ENCODE data around the gene HOOK2.

HOOK2 gene

DNA sequence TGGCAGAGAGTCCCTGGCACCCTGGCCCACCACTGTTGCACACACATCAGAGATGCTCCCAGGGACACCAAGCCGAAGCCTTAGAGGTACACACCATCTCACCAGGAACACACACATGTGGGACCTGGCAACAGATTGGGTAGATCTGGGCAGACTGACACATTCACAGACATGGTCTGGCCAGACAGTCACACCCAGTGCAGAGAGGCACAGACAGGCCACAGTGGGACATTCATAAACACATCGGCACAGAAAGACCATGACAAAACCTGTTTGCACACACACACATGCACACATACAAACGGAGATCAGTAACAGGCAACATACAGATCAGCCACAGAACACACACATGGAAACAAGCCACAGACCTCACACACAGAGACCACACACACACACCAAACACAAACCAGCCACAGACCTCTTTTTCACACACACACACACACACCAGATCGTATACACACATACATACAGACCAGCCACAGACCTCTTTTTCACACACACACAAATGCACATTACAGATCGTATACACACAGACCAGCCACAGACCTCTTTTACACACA is 9.6 kb upstream of the HOOK2 start:
- no peak for DNase-seq
- in situ Hi-C loops (cut with HindIII; ENCODE audit: low pct_ligation_motif_present, low pct_unique_long_range_greater_than_20kb, low sequenced_read_pairs) = no loop called here

DNA sequence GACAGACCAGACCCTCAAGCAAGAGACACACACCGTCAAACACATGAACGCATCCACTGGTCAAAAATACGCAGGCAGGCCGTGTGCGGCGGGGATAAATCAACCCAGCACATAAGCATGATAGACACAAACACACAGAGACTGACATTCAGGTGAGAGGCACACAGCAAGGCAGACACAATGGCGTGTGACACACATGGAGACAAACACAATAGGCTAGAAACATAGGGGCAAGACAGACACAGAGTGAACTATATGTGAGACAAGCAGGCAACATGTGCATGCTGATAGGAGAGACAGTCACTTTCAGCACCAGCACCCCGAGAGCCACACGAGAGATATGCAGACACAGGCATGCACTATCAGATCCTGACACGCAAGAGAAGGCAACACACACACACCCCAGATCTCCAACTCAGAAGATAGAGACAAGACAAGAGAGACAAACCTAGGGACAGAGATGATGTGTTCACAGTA is 9.1 kb upstream of the HOOK2 start:
- DNase-seq = no peak
- in situ Hi-C loops (cut with HindIII; ENCODE audit: low pct_ligation_motif_present, low pct_unique_long_range_greater_than_20kb, low sequenced_read_pairs) = no loop called here

DNA sequence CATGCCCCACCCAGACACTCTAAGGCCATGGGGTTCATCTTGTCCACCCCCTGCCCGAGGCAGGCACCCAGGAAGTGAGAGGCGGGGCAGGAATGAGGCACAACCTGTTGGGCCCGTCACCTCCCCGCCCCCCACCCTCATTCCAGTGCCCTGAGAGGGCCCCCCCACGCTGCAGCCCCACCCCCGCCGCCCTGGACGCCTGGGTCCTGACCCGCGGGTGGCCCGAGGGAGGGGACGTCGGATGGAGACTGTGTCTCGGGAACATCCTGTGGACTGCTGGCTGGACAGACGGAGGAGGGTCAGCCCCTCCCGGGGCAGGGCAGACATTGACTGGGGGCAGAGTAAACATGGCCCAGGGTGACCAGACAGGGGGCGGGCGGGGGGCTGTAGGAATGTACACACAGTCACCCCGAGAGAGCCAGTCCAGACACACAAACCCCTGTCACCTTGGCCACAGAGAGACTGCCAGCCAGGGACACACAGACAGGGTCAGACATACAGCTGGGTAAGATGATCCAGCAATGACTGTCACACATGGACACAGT is 8.6 kb upstream of the HOOK2 start:
- in situ Hi-C loops (cut with HindIII; ENCODE audit: low pct_ligation_motif_present, low pct_unique_long_range_greater_than_20kb, low sequenced_read_pairs) = no loop called here
- DNase-seq = no peak

- in situ Hi-C loops (cut with HindIII; ENCODE audit: low pct_ligation_motif_present, low pct_unique_long_range_greater_than_20kb, low sequenced_read_pairs) = no loop called here
- no peak for DNase-seq
Measured at GRCh38 chr19:12783291-12783848, 8.0 kb upstream of the HOOK2 start.

- DNase-seq = peak; percentile 52
- in situ Hi-C loops (cut with HindIII; ENCODE audit: low pct_ligation_motif_present, low pct_unique_long_range_greater_than_20kb, low sequenced_read_pairs) = no loop called here
Measured at GRCh38 chr19:12782424-12783290, 7.3 kb upstream of the HOOK2 start.

- no peak for DNase-seq
- in situ Hi-C loops (cut with HindIII; ENCODE audit: low pct_ligation_motif_present, low pct_unique_long_range_greater_than_20kb, low sequenced_read_pairs) = no loop called here
Measured at GRCh38 chr19:12782174-12782423, 6.7 kb upstream of the HOOK2 start.

DNA sequence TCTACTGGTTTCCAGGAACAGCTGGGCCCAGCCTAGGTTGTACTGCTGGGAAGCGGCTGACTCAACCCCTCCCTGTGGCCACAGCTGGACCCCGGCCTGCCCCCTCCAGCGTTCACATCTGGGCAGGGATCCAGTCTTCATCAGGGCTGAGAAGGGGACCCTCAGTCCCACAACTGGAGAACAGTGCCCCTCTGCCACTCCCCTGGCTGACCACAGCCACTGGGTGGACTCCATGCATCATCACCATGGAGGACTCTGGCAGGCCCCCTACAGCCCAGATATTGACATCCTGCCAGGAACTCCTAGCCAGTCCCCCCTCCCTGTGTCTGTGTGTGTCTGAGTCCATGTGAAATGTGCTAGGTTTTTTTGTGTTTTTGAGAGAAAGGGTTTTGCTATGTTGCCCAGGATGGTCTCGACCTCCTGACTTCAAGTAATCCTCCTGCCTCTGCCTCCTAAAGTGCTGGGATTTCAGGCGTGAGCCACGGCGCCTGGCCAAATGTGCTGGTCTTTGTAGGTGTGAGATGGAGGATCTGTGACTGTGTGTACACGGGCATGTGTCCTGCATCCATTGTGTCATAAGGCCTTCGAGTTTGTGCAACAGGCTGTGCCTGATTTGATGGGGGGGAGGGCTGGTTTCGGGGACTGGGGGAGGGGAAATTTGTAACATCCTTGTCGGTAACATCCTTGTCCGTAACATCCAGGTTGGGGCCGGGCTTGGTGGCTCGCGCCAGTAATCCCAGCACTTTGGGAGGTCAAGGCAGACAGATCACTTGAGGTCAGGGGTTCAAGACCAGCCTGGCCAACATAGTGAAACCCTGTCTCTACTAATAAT is 4.0 kb upstream of the HOOK2 start:
- DNase-seq = no peak

GRCh38 chr19:12778905-12779161 is 3.5 kb upstream of the HOOK2 start:
- in situ Hi-C loops (cut with HindIII; ENCODE audit: low pct_ligation_motif_present, low pct_unique_long_range_greater_than_20kb, low sequenced_read_pairs) = no loop called here
- DNase-seq = no peak

More for the DNA sequence above, 4.0 kb upstream of the HOOK2 start:
- in situ Hi-C loops (cut with HindIII; ENCODE audit: low pct_ligation_motif_present, low pct_unique_long_range_greater_than_20kb, low sequenced_read_pairs) = no loop called here

- in situ Hi-C loops (cut with HindIII; ENCODE audit: low pct_ligation_motif_present, low pct_unique_long_range_greater_than_20kb, low sequenced_read_pairs) = no loop called here
- DNase-seq = peak; percentile 57
Measured at GRCh38 chr19:12778017-12778904, 2.9 kb upstream of the HOOK2 start.

DNA sequence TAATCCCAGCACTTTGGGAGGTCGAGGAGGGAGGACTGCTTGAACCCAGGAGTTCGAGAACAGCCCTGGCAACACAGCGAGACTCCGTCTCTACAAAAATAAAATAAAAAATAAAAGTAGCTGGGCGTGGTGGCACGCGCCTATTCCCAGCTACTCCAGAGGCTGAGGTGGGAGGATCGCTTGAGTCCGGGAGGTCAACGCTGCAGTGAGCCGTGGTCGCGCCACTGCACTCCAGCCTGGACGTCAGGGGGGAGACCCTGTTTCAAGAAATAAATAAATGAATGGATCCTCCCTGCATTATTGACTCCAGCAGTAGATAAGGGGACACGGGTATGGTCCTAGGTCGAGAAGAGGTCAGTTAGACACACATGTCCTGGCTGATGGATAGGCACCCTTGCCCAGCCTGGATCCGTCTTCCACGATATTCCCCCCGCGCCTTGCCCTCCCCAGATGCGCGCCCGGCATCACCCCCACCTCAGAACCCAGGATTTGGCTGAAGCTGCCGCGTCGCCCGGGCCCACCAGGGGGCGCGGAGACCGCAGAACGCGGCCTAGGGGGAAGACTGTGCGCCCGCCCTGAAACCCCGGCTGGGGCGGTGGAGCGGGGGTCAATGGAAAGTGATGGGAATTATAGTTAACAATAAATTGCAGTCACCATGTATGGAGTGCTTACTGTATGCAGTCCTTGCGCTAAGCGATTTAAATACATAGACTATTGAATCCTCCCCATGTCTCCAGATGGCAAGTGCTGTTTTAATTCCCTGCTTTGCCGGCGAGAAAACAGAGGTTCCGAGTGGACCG is 2.1 kb upstream of the HOOK2 start:
- in situ Hi-C loops (cut with HindIII; ENCODE audit: low pct_ligation_motif_present, low pct_unique_long_range_greater_than_20kb, low sequenced_read_pairs) = no loop called here
- peak; percentile 71 for DNase-seq

GRCh38 chr19:12773571-12773970 is 1.8 kb downstream of the HOOK2 start:
- DNase-seq = peak; percentile 54
- in situ Hi-C loops (cut with HindIII; ENCODE audit: low pct_ligation_motif_present, low pct_unique_long_range_greater_than_20kb, low sequenced_read_pairs) = no loop called here

DNA sequence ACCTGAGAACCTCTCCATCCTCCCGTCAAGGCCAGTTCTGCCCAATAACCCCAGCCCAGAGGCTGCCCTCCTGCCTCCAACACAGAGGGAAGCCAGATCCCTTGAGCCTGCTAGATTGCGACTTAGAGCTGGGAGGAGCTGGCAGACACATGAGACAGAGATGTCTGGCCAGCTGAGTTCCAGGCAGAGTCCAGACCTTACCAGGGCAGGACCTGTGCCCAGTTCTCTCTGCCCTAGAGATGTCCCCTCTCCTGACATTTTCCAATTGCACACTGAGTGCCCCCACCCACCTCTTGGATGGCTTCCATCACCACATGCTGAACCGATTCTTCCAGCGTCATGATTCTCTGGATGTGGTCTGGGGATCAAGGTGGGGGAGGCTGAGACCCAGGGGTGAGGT is 3.0 kb downstream of the HOOK2 start:
- DNase-seq = no peak

DNA sequence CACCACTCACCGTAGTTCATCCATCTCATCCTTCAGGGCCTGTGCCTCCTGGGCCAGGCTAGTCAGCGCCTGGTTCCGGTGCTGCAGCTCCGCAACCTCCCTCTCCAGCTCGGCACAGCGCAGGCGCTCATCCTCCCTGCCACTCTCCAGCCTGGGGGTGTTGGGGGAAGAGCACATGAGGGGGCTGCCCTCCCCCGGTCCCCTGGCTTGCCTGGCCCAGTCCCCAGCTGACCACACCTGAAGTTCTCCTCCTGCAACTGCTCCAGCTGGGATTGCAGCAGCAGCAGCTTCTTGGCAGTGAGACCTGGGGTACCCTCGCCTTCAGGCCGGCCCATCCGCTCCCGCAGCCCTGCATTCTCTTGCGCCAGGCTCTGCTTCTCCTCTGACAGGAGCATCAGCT is 4.4 kb downstream of the HOOK2 start:
- in situ Hi-C loops (cut with HindIII; ENCODE audit: low pct_ligation_motif_present, low pct_unique_long_range_greater_than_20kb, low sequenced_read_pairs) = no loop called here
- no peak for DNase-seq

More for the DNA sequence above, 3.0 kb downstream of the HOOK2 start:
- in situ Hi-C loops (cut with HindIII; ENCODE audit: low pct_ligation_motif_present, low pct_unique_long_range_greater_than_20kb, low sequenced_read_pairs) = no loop called here

DNA sequence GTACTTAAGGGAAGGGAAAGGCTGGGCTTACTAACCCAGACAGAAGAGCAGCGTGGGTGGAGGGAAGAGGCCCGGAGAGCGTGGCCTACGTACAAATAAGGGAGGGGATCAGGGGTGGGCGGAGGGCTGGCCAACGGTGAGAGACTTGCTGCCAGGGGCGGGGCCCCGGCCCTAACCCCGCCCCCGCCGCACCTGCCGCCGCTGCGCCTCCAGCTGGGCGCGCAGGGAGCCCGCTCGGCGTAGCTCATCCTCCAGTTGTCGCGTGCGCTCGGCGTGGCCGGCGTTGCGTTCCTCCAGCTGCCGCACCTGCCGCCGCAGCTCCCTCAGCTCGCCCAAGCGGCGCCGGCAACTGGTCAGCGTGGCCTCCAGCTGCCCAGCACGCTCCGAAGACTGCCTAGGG is 5.7 kb downstream of the HOOK2 start:
- in situ Hi-C loops (cut with HindIII; ENCODE audit: low pct_ligation_motif_present, low pct_unique_long_range_greater_than_20kb, low sequenced_read_pairs) = no loop called here
- DNase-seq = no peak

DNA sequence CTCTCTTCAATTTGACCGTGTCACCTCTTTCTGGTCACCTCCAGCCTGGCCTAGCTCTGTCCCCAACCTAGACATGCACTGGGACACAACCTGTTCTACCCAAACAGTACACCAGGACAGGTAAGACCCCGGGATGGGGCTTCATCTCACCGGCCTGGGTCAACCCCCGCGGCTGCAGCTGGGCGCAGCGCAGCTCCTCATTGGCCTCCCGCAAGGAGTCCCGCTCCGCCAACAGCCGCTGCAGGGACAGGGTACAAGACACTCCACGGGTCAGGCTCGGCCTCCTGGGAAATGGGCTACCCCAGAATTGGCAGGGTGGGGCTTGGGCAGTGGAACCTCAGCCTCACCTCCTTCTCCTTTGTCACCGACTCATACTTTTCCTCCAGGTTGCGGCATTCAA is 7.7 kb downstream of the HOOK2 start:
- in situ Hi-C loops (cut with HindIII; ENCODE audit: low pct_ligation_motif_present, low pct_unique_long_range_greater_than_20kb, low sequenced_read_pairs) = no loop called here

GRCh38 chr19:12767150-12767549 is 8.2 kb downstream of the HOOK2 start:
- no peak for DNase-seq
- in situ Hi-C loops (cut with HindIII; ENCODE audit: low pct_ligation_motif_present, low pct_unique_long_range_greater_than_20kb, low sequenced_read_pairs) = no loop called here

More for the DNA sequence above, 7.7 kb downstream of the HOOK2 start:
- no peak for DNase-seq

GRCh38 chr19:12766051-12766521 is 9.3 kb downstream of the HOOK2 start:
- DNase-seq = no peak
- in situ Hi-C loops (cut with HindIII; ENCODE audit: low pct_ligation_motif_present, low pct_unique_long_range_greater_than_20kb, low sequenced_read_pairs) = no loop called here

All from ACHN (cell line).